Lower leg skin (tissue), 3 donors: ENCODE results near the gene PLA2G7.

Experiments
- CTCF ChIP-seq, 3 donors: fragments of 450-650 bp; IDR thresholded peaks; one replicate each; pipeline ENCODE4 v1.5.1; 2016; ENCODE audit warnings: antibody characterized with exemption in 3 of 3, mild to moderate bottlenecking in 3 of 3, moderate library complexity in 2 of 3
- POLR2A ChIP-seq, 2 donors: fragments of 450-650 bp; IDR thresholded peaks; one replicate each; pipeline ENCODE4 v1.6.1; 2016 to 2017; ENCODE audit warnings: antibody characterized with exemption in 2 of 2, mild to moderate bottlenecking in 1 of 2, moderate library complexity in 1 of 2

- TF ChIP-seq CTCF (IDR thresholded peaks at IDR 0.05) (no peak), POLR2A (IDR thresholded peaks at IDR 0.05) (no peak)
These were observed 10.8 kb upstream of the PLA2G7 start for GRCh38 chr6:46745973-46746372.
